ENCODE data around the gene NFYC.
A peak's percentile ranks its signal among the peaks of the same experiment; 100 is the strongest.

Gene NFYC

GRCh38 chr1:40795811-40796586 lies 104.5 kb downstream of the NFYC start:
- H3K27ac ChIP-seq (ENCODE audit: insufficient read depth, low read length, poor library complexity, severe bottlenecking), result no peak overlapping the region
- no peaks in the 10 kb centered on the region for H3K27me3 ChIP-seq (replicated peaks; ENCODE audit: control insufficient read depth, insufficient read depth, low read length, poor library complexity, severe bottlenecking)
- H3K9me3 ChIP-seq (ENCODE audit: control insufficient read depth, low read length), result no peaks in the 10 kb centered on the region
- no peaks in the 10 kb centered on the region for H3K36me3 ChIP-seq (ENCODE audit: control insufficient read depth, insufficient read depth, low read length)
- no peak overlapping the region for H3K4me3 ChIP-seq (ENCODE audit: insufficient read depth, low read depth, low read length, poor library complexity, severe bottlenecking)
- no peak for DNase-seq
- H3K4me1 ChIP-seq (ENCODE audit: control insufficient read depth, insufficient read depth, low read length, poor library complexity, severe bottlenecking), result no peaks in the 10 kb centered on the region

- H3K27me3 ChIP-seq (replicated peaks; ENCODE audit: control insufficient read depth, insufficient read depth, low read length, poor library complexity, severe bottlenecking), result no peaks in the 10 kb centered on the region
- H3K4me3 ChIP-seq (ENCODE audit: insufficient read depth, low read depth, low read length, poor library complexity, severe bottlenecking), result no peak overlapping the region
- no peaks in the 10 kb centered on the region for H3K36me3 ChIP-seq (ENCODE audit: control insufficient read depth, insufficient read depth, low read length)
- H3K4me1 ChIP-seq (ENCODE audit: control insufficient read depth, insufficient read depth, low read length, poor library complexity, severe bottlenecking), result peaks cover 8% of the 10 kb centered on the region
- no peak for DNase-seq
- H3K9me3 ChIP-seq (ENCODE audit: control insufficient read depth, low read length), result no peaks in the 10 kb centered on the region
- H3K27ac ChIP-seq (ENCODE audit: insufficient read depth, low read length, poor library complexity, severe bottlenecking), result no peak overlapping the region
Measured at GRCh38 chr1:40796939-40797667, 105.6 kb downstream of the NFYC start.

DNA sequence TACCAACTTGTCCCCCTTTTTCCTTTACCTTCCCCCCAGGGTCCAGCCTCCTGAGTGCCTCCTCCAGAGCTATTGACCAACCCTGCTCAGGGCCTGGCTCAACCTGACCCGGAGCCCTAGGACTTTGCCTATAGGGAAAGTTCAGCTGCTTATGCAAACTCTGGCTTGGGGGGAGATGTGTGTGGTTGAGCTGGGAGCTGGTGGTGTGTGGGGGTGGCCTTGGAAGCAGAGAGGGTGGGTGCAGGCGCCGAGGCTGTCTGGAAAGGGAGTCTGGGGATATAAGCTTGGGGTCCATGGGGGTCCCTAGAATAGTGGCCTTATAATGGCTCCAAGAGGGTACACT lies 106.1 kb downstream of the NFYC start:
- Histone ChIP-seq H3K4me1 (ENCODE audit: control insufficient read depth, insufficient read depth, low read length, poor library complexity, severe bottlenecking) (peaks cover 9% of the 10 kb centered on the region), H3K9me3 (ENCODE audit: control insufficient read depth, low read length) (no peaks in the 10 kb centered on the region), H3K4me3 (ENCODE audit: insufficient read depth, low read depth, low read length, poor library complexity, severe bottlenecking) (no peak overlapping the region), H3K27me3 (replicated peaks; ENCODE audit: control insufficient read depth, insufficient read depth, low read length, poor library complexity, severe bottlenecking) (no peaks in the 10 kb centered on the region), H3K36me3 (ENCODE audit: control insufficient read depth, insufficient read depth, low read length) (no peaks in the 10 kb centered on the region), H3K27ac (ENCODE audit: insufficient read depth, low read length, poor library complexity, severe bottlenecking) (no peak overlapping the region)
- no peak for DNase-seq

DNA sequence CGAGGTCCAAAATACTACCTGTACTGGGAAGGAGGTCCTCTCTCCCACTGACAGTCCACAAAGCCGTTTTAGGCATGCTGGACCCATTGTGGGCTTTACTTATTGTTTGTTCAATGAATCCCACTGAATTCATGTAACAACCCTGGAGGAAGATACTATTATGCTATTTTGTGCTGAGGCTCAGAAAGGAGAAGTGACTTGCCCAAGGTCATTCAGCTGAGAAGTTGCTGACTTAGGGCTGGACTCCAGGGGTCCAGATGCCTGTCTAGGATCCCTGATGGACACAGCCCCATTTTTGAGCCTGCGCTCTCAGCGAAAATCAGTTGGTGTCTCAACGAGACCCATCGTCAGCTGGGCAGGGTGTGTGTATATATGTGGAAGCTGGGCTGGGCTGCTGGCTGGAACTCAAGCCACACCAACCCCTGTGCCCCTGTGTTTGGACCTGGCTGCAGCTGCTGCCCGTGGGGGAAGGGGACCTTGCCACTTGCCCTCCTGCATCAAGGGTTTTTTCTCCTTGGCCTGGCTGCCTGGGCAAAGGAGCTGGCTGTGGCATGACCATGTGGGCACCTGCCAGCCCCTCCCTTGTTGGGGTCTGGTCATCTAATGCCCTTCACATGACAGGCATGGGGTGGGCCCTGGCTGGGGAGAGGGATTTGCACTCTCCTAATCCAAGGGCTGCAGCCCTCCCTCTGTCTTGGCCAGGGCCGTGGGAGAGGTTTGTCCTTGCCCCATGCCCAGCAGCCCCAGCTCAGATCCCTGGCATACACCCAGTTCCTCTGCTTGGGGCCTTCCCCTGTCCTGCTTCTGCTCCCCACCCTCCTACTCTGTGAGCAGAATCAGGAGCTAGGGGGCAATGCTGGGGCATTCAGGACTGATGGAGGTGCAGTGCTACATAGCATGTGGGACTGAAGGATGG lies 107.1 kb downstream of the NFYC start:
- Histone ChIP-seq H3K9me3 (ENCODE audit: control insufficient read depth, low read length) (no peaks in the 10 kb centered on the region), H3K27me3 (replicated peaks; ENCODE audit: control insufficient read depth, insufficient read depth, low read length, poor library complexity, severe bottlenecking) (no peaks in the 10 kb centered on the region), H3K4me3 (ENCODE audit: insufficient read depth, low read depth, low read length, poor library complexity, severe bottlenecking) (no peak overlapping the region), H3K4me1 (ENCODE audit: control insufficient read depth, insufficient read depth, low read length, poor library complexity, severe bottlenecking) (peaks cover 9% of the 10 kb centered on the region), H3K27ac (ENCODE audit: insufficient read depth, low read length, poor library complexity, severe bottlenecking) (no peak overlapping the region), H3K36me3 (ENCODE audit: control insufficient read depth, insufficient read depth, low read length) (no peaks in the 10 kb centered on the region)
- no peak for DNase-seq

DNA sequence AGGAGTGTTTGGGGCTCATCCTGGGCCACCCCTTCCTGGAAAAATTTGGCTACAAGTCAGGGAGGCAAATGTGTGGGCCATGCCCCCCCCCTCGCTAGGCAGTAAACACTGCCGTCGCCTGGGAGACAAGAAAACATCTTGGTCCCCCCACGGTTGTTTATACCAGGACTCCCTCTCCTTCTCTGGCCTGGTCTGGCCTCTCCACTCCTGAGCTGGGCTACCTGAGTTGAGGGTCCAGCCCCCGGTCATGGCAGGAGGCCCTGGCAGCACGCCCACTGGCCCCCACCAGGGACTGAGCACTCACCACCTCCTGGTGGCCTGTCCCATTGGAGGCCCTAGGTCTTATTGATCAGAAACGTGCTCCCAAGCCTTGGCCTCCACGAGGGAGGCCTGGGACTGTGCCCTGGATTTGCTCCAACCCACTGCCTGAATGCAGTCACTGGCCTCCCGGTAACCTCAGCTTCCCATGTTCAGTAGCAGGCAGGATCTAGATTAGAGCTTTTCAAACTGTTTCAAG lies 107.9 kb downstream of the NFYC start:
- Histone ChIP-seq H3K27me3 (replicated peaks; ENCODE audit: control insufficient read depth, insufficient read depth, low read length, poor library complexity, severe bottlenecking) (no peaks in the 10 kb centered on the region), H3K9me3 (ENCODE audit: control insufficient read depth, low read length) (no peaks in the 10 kb centered on the region), H3K4me3 (ENCODE audit: insufficient read depth, low read depth, low read length, poor library complexity, severe bottlenecking) (no peak overlapping the region), H3K4me1 (ENCODE audit: control insufficient read depth, insufficient read depth, low read length, poor library complexity, severe bottlenecking) (peaks cover 9% of the 10 kb centered on the region), H3K36me3 (ENCODE audit: control insufficient read depth, insufficient read depth, low read length) (no peaks in the 10 kb centered on the region), H3K27ac (ENCODE audit: insufficient read depth, low read length, poor library complexity, severe bottlenecking) (no peak overlapping the region)
- DNase-seq, result no peak

DNA sequence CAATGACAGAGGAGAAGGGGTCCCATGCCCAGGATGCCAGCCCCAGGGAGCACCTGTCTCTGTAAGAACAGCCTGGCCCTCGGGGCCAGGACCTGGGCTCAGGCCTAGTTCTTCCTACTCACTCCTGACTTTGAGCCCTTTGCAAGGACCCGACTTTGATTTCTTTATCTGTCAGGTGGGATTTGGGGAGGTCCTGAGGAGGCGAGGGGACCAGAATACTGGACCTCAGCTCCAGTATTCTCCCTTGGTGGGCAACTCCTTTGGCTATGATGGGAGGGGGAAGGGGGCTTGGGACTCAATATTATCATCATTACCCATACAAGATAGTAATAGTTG lies 110.2 kb downstream of the NFYC start:
- Histone ChIP-seq H3K36me3 (ENCODE audit: control insufficient read depth, insufficient read depth, low read length) (no peaks in the 10 kb centered on the region), H3K9me3 (ENCODE audit: control insufficient read depth, low read length) (no peaks in the 10 kb centered on the region), H3K27ac (ENCODE audit: insufficient read depth, low read length, poor library complexity, severe bottlenecking) (peak overlapping the region; percentile 53), H3K4me1 (ENCODE audit: control insufficient read depth, insufficient read depth, low read length, poor library complexity, severe bottlenecking) (peaks cover 9% of the 10 kb centered on the region), H3K27me3 (replicated peaks; ENCODE audit: control insufficient read depth, insufficient read depth, low read length, poor library complexity, severe bottlenecking) (no peaks in the 10 kb centered on the region), H3K4me3 (ENCODE audit: insufficient read depth, low read depth, low read length, poor library complexity, severe bottlenecking) (peak overlapping the region; percentile 37)
- no peak for DNase-seq

- no peaks in the 10 kb centered on the region for H3K27me3 ChIP-seq (replicated peaks; ENCODE audit: control insufficient read depth, insufficient read depth, low read length, poor library complexity, severe bottlenecking)
- H3K36me3 ChIP-seq (ENCODE audit: control insufficient read depth, insufficient read depth, low read length), result no peaks in the 10 kb centered on the region
- peak; percentile 83 to 84 (median 83) for DNase-seq
- peak overlapping the region; percentile 37 for H3K4me3 ChIP-seq (ENCODE audit: insufficient read depth, low read depth, low read length, poor library complexity, severe bottlenecking)
- H3K4me1 ChIP-seq (ENCODE audit: control insufficient read depth, insufficient read depth, low read length, poor library complexity, severe bottlenecking), result peaks cover 9% of the 10 kb centered on the region
- no peaks in the 10 kb centered on the region for H3K9me3 ChIP-seq (ENCODE audit: control insufficient read depth, low read length)
- peak overlapping the region; percentile 53 for H3K27ac ChIP-seq (ENCODE audit: insufficient read depth, low read length, poor library complexity, severe bottlenecking)
Measured at GRCh38 chr1:40802078-40802741, 110.7 kb downstream of the NFYC start.

GRCh38 chr1:40802742-40803113 lies 111.2 kb downstream of the NFYC start:
- Histone ChIP-seq H3K36me3 (ENCODE audit: control insufficient read depth, insufficient read depth, low read length) (no peaks in the 10 kb centered on the region), H3K27me3 (replicated peaks; ENCODE audit: control insufficient read depth, insufficient read depth, low read length, poor library complexity, severe bottlenecking) (no peaks in the 10 kb centered on the region), H3K4me3 (ENCODE audit: insufficient read depth, low read depth, low read length, poor library complexity, severe bottlenecking) (peak overlapping the region; percentile 27), H3K27ac (ENCODE audit: insufficient read depth, low read length, poor library complexity, severe bottlenecking) (peak overlapping the region; percentile 53), H3K4me1 (ENCODE audit: control insufficient read depth, insufficient read depth, low read length, poor library complexity, severe bottlenecking) (peaks cover 9% of the 10 kb centered on the region), H3K9me3 (ENCODE audit: control insufficient read depth, low read length) (no peaks in the 10 kb centered on the region)
- DNase-seq, result no peak

DNA sequence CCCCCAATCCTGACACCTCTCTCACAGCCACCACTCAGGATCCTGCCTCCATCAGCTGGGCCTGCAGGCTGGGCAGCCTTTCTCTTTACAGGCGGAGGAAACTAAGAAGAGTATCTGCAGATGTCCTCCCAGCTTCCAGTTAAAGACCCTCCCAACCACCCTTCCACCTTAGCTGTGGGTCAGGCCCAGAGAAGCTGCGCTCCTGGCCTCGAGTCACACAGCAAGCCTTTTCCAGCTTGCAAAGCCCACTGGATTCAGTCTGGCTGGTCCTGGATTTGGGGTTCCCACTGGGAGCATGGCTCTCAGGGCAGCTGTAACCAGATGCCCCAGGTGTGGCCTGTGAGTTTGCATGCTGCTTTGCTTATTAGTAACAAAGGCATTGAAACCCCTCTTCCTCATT lies 111.9 kb downstream of the NFYC start:
- Histone ChIP-seq H3K27ac (ENCODE audit: insufficient read depth, low read length, poor library complexity, severe bottlenecking) (no peak overlapping the region), H3K4me1 (ENCODE audit: control insufficient read depth, insufficient read depth, low read length, poor library complexity, severe bottlenecking) (peaks cover 9% of the 10 kb centered on the region), H3K27me3 (replicated peaks; ENCODE audit: control insufficient read depth, insufficient read depth, low read length, poor library complexity, severe bottlenecking) (no peaks in the 10 kb centered on the region)

More for the DNA sequence above, 111.9 kb downstream of the NFYC start:
- Histone ChIP-seq H3K36me3 (ENCODE audit: control insufficient read depth, insufficient read depth, low read length) (no peaks in the 10 kb centered on the region), H3K4me3 (ENCODE audit: insufficient read depth, low read depth, low read length, poor library complexity, severe bottlenecking) (no peak overlapping the region), H3K9me3 (ENCODE audit: control insufficient read depth, low read length) (no peaks in the 10 kb centered on the region)
- DNase-seq, result no peak
